GM12875 (cell line): ENCODE data around the gene MARS1.

Source experiments
- H3K4me3 ChIP-seq: one replicate; pipeline ENCODE4 v1.5.1; 2011; ENCODE audit warnings: low read depth, low read length, control low read depth
- TF ChIP-seq, protein P1 (sequence below): IDR thresholded peaks from 2 replicates; pipeline ENCODE4 v1.5.1; 2011; ENCODE audit warnings: low read depth, mild to moderate bottlenecking, control low read depth, inconsistent platforms, low read length, moderate library complexity, borderline replicate concordance; ENCODE audit not compliant: insufficient read depth

Gene MARS1

DNA sequence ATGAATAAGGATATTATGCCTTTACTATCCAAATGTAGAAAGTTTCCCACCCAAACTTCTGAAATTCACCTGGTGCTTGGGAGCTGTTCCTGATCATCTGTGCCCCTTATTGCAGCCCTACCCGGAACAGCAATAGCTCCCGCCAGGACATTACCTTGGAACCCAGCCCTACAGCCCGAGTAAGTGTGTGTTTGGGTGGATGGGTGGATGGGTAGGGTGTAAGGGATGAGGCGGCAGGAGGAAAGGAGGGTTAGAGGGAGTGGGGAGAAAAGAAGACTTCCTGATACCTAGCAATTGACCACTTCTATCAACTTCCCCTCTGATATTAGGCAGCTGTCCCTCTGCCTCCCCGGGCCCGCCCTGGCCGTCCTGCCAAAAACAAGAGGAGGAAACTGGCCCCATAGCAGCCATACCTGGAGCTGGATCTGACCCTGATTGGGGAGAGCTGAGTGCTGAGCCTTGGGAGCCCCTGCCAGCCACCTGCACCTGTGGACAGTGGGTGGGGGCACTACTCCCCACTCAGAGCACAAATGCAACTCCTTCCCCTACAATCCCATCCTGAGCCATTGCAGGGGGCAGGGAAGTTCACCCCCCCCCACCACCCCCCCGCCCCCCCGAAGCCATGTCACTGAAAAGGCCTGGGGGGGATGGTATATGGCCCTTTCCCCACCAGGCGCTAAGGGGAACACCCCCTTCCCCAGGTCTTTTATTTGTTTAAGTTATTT, 41.1 kb downstream of the MARS1 start:
- TF ChIP-seq, protein P1, sequence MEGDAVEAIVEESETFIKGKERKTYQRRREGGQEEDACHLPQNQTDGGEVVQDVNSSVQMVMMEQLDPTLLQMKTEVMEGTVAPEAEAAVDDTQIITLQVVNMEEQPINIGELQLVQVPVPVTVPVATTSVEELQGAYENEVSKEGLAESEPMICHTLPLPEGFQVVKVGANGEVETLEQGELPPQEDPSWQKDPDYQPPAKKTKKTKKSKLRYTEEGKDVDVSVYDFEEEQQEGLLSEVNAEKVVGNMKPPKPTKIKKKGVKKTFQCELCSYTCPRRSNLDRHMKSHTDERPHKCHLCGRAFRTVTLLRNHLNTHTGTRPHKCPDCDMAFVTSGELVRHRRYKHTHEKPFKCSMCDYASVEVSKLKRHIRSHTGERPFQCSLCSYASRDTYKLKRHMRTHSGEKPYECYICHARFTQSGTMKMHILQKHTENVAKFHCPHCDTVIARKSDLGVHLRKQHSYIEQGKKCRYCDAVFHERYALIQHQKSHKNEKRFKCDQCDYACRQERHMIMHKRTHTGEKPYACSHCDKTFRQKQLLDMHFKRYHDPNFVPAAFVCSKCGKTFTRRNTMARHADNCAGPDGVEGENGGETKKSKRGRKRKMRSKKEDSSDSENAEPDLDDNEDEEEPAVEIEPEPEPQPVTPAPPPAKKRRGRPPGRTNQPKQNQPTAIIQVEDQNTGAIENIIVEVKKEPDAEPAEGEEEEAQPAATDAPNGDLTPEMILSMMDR: no peak

DNA sequence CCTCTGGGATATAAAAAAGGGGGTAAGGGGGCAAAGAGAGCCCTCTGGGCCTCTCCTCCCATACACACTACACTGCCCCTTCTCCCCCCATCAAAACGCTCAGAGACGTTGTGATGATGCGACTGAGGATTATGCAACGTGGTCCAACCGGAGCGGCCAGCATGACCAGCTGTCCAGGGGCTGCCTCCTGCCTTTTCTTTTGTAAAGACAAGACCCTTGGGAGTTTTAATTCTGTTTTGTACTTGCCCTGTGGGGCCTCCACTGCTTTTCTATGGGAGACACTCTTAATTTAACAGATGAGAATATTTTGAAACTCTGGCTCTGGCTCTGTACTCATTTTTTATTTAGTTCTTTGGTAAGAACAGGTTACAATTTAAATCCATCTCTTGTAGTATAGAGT, 42.0 kb downstream of the MARS1 start:
- TF ChIP-seq, protein P1: no peak

More for the DNA sequence above, 41.1 kb downstream of the MARS1 start:
- H3K4me3 ChIP-seq: no peak overlapping the region

DNA sequence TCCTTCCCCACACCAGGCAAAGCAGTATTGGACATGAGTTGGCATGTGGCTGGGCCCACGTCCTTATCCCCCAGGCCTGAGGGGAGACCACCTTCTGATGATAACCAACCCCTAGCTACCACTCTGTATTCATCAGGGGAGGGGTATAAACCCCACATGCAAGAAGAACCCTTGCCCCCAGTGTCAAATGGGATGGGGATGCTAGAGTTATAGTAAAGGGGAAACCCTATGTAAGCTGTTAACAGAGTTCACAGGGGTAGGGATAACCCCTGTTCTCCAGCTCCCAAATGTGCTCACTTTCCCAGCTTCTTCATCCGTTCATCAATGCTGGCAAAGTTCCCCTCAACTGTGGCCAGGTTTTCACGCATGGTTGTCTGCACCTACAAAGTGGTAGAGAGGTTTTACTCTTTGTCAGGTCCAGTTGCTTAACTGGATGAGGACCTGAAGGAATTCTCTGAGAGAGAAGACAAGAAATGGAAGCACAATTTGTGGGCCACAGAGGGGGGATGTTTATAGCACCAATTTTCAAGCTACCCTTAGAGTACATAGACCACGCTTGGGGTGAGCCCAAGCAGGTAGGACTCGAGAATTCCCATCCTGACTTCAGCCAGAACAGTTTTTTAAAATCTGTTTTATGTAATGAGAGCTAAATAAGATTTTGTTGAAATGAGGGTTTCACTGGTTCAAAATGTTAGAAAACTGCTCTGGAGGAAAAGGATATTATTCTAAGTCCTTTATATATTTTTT, 42.7 kb downstream of the MARS1 start:
- TF ChIP-seq, protein P1: no peak
- H3K4me3 ChIP-seq: no peak overlapping the region

More for the DNA sequence above, 42.0 kb downstream of the MARS1 start:
- no peak overlapping the region for H3K4me3 ChIP-seq

DNA sequence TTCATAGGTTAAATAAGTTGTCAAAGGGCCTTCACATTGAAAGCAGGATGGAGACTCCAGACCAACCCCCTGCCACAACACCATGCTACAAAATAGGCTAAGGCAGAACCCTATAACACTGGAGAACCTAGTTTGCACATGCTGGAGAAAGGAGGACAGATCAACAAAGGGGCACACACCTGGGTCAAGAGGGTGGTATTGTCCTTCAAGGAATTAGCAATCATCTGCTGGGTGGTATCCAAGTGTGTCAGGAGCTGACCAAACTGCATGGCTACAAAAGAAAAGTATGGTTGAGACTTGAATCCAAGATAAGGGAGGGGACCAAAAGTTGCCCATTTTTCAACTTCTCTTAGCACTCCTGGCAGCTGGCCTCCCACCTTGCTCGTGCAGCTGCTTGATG, 44.0 kb downstream of the MARS1 start:
- TF ChIP-seq, protein P1: no peak

GRCh38 chr12:57533108-57533507, 45.2 kb downstream of the MARS1 start:
- no peak overlapping the region for H3K4me3 ChIP-seq
- TF ChIP-seq, protein P1: no peak

More for the DNA sequence above, 44.0 kb downstream of the MARS1 start:
- no peak overlapping the region for H3K4me3 ChIP-seq

DNA sequence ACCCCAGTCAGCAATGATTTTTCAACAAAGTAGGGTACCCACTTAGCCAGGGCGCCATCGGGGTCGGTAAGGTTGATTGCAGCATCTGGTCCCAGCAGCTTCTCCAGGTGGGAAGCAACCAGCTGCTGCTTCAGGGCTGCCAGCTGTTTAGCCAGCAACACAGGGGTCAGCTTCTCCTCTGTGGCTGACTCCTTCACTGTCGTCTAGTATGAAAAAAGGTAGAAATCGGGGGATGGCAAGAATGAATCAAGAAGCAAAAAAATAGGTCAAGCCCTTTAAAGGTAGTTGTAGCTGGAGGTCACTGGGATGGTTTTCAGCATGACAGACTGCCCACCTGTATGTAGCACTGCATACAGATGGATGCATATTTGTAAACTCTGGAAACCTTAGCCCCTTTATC, 46.4 kb downstream of the MARS1 start:
- no peak overlapping the region for H3K4me3 ChIP-seq
- TF ChIP-seq, protein P1: no peak

- TF ChIP-seq, protein P1: no peak
- H3K4me3 ChIP-seq: no peak overlapping the region
Observed at GRCh38 chr12:57534991-57535543, 47.2 kb downstream of the MARS1 start.
